ENCODE results near the gene IL15. TPM values are rescaled to one million over a fixed set of nuclear protein-coding genes. Genes with fewer than 3 reads are reported as not detected.

The IL15 gene
- total RNA-seq, 1 donor from 2014 or later = 3.5 TPM

DNA sequence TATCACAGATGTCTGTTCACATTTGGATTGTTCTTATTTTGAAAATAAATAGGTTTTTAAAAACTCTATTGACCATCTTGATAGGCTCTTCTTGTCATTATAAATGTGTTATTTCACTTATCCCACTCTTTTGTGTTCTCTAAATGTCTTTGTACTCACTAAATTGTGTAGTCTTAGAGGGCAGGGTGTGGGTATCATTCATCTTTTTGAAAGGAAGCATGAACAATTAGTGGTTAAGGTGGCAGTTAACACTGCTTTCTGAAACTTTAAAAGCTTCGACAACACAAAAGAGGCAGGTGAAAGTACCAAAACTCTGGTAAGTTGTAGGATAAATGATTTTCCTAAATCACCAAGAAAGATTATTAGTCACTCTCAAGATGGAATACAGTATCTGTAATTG lies 83.2 kb downstream of the IL15 start:
- TF ChIP-seq, protein P1, sequence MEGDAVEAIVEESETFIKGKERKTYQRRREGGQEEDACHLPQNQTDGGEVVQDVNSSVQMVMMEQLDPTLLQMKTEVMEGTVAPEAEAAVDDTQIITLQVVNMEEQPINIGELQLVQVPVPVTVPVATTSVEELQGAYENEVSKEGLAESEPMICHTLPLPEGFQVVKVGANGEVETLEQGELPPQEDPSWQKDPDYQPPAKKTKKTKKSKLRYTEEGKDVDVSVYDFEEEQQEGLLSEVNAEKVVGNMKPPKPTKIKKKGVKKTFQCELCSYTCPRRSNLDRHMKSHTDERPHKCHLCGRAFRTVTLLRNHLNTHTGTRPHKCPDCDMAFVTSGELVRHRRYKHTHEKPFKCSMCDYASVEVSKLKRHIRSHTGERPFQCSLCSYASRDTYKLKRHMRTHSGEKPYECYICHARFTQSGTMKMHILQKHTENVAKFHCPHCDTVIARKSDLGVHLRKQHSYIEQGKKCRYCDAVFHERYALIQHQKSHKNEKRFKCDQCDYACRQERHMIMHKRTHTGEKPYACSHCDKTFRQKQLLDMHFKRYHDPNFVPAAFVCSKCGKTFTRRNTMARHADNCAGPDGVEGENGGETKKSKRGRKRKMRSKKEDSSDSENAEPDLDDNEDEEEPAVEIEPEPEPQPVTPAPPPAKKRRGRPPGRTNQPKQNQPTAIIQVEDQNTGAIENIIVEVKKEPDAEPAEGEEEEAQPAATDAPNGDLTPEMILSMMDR (IDR thresholded peaks at IDR 0.05) = no peak
- Mint-ChIP-seq H3K36me3 (ENCODE audit: low read depth) (peaks cover 6% of the 10 kb centered on the region), H3K4me3 (no peak overlapping the region), H3K9me3 (peaks cover 10% of the 10 kb centered on the region), H3K27ac (no peak overlapping the region), H3K4me1 (no peaks in the 10 kb centered on the region), H3K27me3 (no peaks in the 10 kb centered on the region)
- POLR2A ChIA-PET = no interaction called here
- intact Hi-C loops (cut with micrococcal nuclease) = no loop called here
- CTCF ChIA-PET = no interaction called here
- DNase-seq = no peak
- ATAC-seq (ENCODE audit: low read depth) = no peak

DNA sequence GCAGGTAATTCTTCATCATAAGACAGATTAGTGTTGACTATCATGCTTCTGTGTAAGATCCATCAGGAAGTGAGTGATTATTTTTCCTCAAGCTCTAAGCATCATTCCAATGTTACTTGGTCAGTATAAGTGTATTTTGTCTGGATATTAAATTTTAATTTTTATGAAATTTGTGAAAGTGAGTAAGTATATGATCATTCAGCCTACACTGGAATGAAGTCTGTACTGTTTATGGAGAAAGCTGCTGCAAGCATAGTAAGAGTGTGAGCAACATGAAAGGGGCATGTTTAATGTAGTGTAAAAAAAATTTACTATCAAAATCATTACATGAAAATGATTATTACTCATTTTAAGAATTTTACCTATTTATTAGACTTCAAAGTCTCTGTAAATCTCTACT lies 84.8 kb downstream of the IL15 start:
- intact Hi-C loops (cut with micrococcal nuclease) = no loop called here
- ATAC-seq (ENCODE audit: low read depth) = no peak
- no peaks in the 10 kb centered on the region for H3K4me1 Mint-ChIP-seq
- no peak for DNase-seq
- ChIA-PET POLR2A (no interaction called here), CTCF (no interaction called here)
- H3K27ac Mint-ChIP-seq = no peak overlapping the region
- H3K27me3 Mint-ChIP-seq = no peaks in the 10 kb centered on the region
- no peak overlapping the region for H3K4me3 Mint-ChIP-seq
- H3K9me3 Mint-ChIP-seq = peaks cover 10% of the 10 kb centered on the region
- peaks cover 8% of the 10 kb centered on the region for H3K36me3 Mint-ChIP-seq (ENCODE audit: low read depth)
- TF ChIP-seq, protein P1 (IDR thresholded peaks at IDR 0.05) = no peak

DNA sequence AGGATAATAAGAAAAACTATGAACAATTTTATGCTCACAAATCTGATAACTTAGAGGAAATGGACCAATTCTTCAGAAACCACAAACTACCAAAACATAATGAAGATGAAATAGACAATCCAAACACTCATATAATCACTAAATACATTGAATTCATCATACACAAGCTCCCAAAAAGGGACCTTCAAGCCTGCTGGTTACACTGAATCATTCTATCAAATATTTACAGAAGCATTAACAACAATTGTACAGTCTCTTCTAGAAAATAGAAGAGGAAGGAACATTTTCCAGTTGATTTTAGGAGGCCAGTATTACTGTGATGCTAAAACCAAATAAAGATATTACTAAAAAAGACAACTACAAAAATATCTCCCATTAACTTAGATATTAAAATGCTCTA lies 88.3 kb downstream of the IL15 start:
- intact Hi-C loops (cut with micrococcal nuclease) = no loop called here
- ChIA-PET POLR2A (no interaction called here), CTCF (no interaction called here)
- H3K9me3 Mint-ChIP-seq = no peaks in the 10 kb centered on the region
- TF ChIP-seq, protein P1 (IDR thresholded peaks at IDR 0.05) = no peak
- no peaks in the 10 kb centered on the region for H3K27me3 Mint-ChIP-seq
- ATAC-seq (ENCODE audit: low read depth) (no peak), DNase-seq (no peak)
- H3K36me3 Mint-ChIP-seq (ENCODE audit: low read depth) = peaks cover 5% of the 10 kb centered on the region
- H3K4me1 Mint-ChIP-seq = no peaks in the 10 kb centered on the region
- no peak overlapping the region for H3K27ac Mint-ChIP-seq
- no peak overlapping the region for H3K4me3 Mint-ChIP-seq

DNA sequence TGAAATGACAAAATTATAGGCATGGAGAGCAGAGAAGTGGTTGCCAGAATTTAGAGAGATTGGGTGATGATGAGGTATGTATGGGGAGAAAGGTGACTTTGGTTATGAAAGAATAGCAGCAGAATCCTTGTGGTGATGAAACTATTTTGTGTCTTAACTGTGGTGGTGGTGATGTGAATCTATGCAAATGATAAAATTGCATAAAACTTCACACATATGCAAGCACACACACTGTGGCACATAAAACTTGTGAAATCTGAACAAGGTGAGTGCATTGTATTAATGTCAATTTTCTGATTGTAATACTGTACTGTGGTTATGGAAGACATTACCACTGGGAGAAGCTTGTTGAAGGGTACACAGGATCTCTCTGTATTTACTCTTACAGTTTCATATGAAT lies 91.0 kb downstream of the IL15 start:
- intact Hi-C loops (cut with micrococcal nuclease) = no loop called here
- ChIA-PET CTCF (no interaction called here), POLR2A (no interaction called here)
- TF ChIP-seq, protein P1 (IDR thresholded peaks at IDR 0.05) = no peak
- DNase-seq (no peak), ATAC-seq (ENCODE audit: low read depth) (no peak)
- Mint-ChIP-seq H3K4me1 (no peaks in the 10 kb centered on the region), H3K4me3 (no peak overlapping the region), H3K27me3 (no peaks in the 10 kb centered on the region), H3K27ac (no peak overlapping the region), H3K36me3 (ENCODE audit: low read depth) (peaks cover 2% of the 10 kb centered on the region), H3K9me3 (no peaks in the 10 kb centered on the region)

DNA sequence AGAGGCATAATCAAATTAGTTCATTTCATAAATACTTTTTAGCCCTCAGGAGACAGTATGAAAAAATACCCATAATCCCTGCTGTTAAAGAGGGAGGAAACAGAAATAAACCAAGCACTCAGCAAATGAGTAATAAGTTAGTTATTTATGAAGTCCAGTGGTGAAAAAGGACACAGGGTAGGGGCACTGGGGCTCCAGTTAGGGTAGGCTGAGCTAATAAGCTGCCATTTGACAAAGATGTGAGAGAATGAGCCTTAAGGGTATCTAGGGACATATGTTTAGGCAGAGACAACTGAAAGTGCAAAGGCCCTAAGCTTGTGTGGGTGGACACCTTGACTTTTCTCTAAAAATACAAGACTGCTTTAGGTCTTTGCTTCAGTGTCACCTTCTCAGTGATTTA lies 94.4 kb downstream of the IL15 start:
- TF ChIP-seq, protein P1 (IDR thresholded peaks at IDR 0.05) = no peak
- H3K27ac Mint-ChIP-seq = no peak overlapping the region
- H3K4me1 Mint-ChIP-seq = no peaks in the 10 kb centered on the region
- ChIA-PET CTCF (no interaction called here), POLR2A (no interaction called here)
- no peak for ATAC-seq (ENCODE audit: low read depth)
- H3K9me3 Mint-ChIP-seq = no peaks in the 10 kb centered on the region
- no peaks in the 10 kb centered on the region for H3K27me3 Mint-ChIP-seq
- DNase-seq = no peak
- peaks cover 6% of the 10 kb centered on the region for H3K36me3 Mint-ChIP-seq (ENCODE audit: low read depth)
- intact Hi-C loops (cut with micrococcal nuclease) = no loop called here
- no peak overlapping the region for H3K4me3 Mint-ChIP-seq

All from activated B cell treated with CpG ODN at 0.5 μM for 24 hours (primary cell).